ENCODE measurements around the gene MYOZ3. TPM values are rescaled to one million over a fixed set of nuclear protein-coding genes. Genes with fewer than 3 reads are reported as not detected.

Gene MYOZ3
- total and polyA plus RNA-seq, 10 of the 15 experiments (the other 5 are each of a cell fraction or from before 2014, with no cell fraction given): 0.04 to 1.1 (median 0.10) TPM; not detected in 4

DNA sequence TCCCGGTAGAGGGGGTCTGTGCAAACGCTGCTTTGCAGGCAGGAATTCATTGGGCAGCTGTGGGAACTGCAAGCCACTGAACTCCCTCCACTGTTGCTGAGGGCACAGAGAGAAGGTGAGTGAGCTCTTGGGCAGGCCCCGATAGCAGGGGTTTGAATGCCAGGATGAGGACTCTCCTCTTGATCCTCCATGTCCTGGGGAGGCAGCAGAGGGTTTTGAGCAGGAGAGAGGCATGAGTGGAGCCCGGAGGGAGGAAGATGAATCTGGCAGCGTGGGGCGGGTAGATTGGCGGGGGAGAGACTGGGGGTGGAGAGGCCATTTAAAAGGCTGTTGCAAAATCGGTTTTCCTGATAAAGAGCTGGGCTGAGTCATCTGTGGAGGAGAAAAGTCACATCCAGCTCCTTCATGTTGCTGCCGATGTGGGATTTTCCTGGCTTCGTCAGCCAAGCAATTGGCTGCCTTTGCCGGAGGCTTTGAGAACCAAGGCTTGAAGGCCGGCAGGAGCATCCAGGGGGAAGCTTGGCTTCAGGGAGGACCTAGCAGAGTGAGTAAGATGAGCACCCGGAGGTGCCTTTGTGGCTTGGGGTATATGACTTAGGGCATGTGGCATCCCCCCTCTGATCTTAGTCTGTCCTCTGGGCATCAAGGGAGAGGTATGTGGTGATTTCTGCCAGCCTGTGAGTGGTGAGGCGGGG is 20.6 kb upstream of the MYOZ3 start, which contains the start of gene SYNPO (continued):
- TF ChIP-seq SREBF2 (IDR thresholded peaks at IDR 0.05; ENCODE audit: low read length) (no peak), FOXK2 (IDR thresholded peaks at IDR 0.05) (no peak), ESRRA (IDR thresholded peaks at IDR 0.05; ENCODE audit: low read length) (no peak), CHD2 (IDR thresholded peaks at IDR 0.05; ENCODE audit: borderline replicate concordance, low read depth, low read length) (no peak), TCF12 (IDR thresholded peaks at IDR 0.05; ENCODE audit: low read depth, low read length) (no peak), MTA2 (IDR thresholded peaks at IDR 0.05; ENCODE audit: low read depth) (no peak), DPF2 (IDR thresholded peaks at IDR 0.05) (no peak)

DNA sequence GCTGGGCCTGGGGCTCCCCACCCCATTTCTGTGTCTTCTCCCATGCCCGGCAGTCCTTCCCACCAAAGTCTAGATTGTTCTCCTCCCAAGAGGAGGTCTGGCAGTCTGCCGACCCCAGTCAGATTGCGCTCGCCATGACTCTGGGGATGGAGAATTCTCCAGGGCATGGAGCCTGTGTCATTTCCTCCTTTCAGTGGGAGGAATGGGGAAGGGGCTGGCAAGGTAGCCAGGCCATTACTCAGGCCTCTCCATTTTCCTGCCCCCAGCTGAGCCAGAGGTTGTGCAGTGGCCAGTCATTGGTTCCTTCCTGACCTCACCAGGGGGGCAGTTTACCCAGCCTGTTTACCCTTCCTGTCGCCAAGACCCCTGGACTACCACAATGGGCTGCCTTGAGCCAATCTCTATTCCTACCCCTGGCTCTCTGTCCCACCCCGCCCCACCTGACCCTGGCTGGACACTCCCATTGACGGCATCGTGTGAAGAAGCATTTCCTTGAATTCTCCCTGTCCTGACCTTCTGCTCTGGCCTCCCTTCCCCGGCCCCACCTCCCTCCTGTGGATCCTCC is 20.0 kb upstream of the MYOZ3 start:
- Histone ChIP-seq H2AFZ (ENCODE audit: control insufficient read depth, low read depth, low read length) (no peak overlapping the region), H3K4me2 (ENCODE audit: control insufficient read depth, insufficient read depth) (no peak overlapping the region), H4K20me1 (ENCODE audit: control insufficient read depth, insufficient read depth) (no peaks in the 10 kb centered on the region), H3K79me2 (ENCODE audit: control insufficient read depth, insufficient read depth, low read length) (no peaks in the 10 kb centered on the region), H3K9me3 (replicated peaks; ENCODE audit: control insufficient read depth, insufficient read depth, low read length) (no peaks in the 10 kb centered on the region), H3K27me3 (replicated peaks in 1 of 2; ENCODE audit: control insufficient read depth in 2 of 2, insufficient read depth in 2 of 2, low read length in 1 of 2) (no peaks in the 10 kb centered on the region), H3K4me1 (ENCODE audit: control insufficient read depth, insufficient read depth, low read length) (no peaks in the 10 kb centered on the region), H3K9ac (ENCODE audit: control insufficient read depth, insufficient read depth, low read length) (no peak overlapping the region), H3K36me3 (ENCODE audit: control insufficient read depth in 2 of 2, insufficient read depth in 2 of 2, low read length in 1 of 2) (no peaks in the 10 kb centered on the region; a peak in 1 of 4 replicates), H3K27ac (ENCODE audit: control insufficient read depth, insufficient read depth) (no peak overlapping the region), H3K4me3 (no peak overlapping the region)
- ChIA-PET POLR2A (interaction anchor here (1.1 kb wide), 1 partner anchor 15 kb away, joined by 3 read pairs; no protein-coding TSS in a partner anchor), SMC1A (ENCODE audit: uncharacterized antibody, unreplicated experiment) (no interaction called here), RAD21 (ENCODE audit: unreplicated experiment) (no interaction called here), CTCF (no interaction called here)
- WGBS (ENCODE audit: insufficient coverage, insufficient replicate concordance, low lambda C conversion rate, missing lambda C conversion rate): 65% methylated on average over 6 of the region's 9 CpGs
- in situ Hi-C loops (cut with MboI) (no loop called here), intact Hi-C loops (cut with micrococcal nuclease; ENCODE audit: unreplicated experiment) (no loop called here)
- no TSS peak for BruUV-seq (replicated peaks)
- DNase-seq (ENCODE audit: low read depth, low spot score) (no peak), ATAC-seq (no peak), FAIRE-seq (no peak)
- no peak for TF ChIP-seq NR2F1 (conservative IDR thresholded peaks at IDR 0.05)
- TF ChIP-seq, protein P1, sequence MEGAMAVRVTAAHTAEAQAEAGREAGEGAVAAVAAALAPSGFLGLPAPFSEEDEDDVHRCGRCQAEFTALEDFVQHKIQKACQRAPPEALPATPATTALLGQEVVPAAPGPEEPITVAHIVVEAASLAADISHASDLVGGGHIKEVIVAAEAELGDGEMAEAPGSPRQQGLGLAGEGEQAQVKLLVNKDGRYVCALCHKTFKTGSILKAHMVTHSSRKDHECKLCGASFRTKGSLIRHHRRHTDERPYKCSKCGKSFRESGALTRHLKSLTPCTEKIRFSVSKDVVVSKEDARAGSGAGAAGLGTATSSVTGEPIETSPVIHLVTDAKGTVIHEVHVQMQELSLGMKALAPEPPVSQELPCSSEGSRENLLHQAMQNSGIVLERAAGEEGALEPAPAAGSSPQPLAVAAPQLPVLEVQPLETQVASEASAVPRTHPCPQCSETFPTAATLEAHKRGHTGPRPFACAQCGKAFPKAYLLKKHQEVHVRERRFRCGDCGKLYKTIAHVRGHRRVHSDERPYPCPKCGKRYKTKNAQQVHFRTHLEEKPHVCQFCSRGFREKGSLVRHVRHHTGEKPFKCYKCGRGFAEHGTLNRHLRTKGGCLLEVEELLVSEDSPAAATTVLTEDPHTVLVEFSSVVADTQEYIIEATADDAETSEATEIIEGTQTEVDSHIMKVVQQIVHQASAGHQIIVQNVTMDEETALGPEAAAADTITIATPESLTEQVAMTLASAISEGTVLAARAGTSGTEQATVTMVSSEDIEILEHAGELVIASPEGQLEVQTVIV (IDR thresholded peaks at IDR 0.05; ENCODE audit: borderline replicate concordance, partially characterized antibody): no peak
- TF ChIP-seq YBX1 (IDR thresholded peaks at IDR 0.05): no peak
- TF ChIP-seq, protein P2, sequence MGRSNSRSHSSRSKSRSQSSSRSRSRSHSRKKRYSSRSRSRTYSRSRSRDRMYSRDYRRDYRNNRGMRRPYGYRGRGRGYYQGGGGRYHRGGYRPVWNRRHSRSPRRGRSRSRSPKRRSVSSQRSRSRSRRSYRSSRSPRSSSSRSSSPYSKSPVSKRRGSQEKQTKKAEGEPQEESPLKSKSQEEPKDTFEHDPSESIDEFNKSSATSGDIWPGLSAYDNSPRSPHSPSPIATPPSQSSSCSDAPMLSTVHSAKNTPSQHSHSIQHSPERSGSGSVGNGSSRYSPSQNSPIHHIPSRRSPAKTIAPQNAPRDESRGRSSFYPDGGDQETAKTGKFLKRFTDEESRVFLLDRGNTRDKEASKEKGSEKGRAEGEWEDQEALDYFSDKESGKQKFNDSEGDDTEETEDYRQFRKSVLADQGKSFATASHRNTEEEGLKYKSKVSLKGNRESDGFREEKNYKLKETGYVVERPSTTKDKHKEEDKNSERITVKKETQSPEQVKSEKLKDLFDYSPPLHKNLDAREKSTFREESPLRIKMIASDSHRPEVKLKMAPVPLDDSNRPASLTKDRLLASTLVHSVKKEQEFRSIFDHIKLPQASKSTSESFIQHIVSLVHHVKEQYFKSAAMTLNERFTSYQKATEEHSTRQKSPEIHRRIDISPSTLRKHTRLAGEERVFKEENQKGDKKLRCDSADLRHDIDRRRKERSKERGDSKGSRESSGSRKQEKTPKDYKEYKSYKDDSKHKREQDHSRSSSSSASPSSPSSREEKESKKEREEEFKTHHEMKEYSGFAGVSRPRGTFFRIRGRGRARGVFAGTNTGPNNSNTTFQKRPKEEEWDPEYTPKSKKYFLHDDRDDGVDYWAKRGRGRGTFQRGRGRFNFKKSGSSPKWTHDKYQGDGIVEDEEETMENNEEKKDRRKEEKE (IDR thresholded peaks at IDR 0.05): no peak
- no peak for TF ChIP-seq IKZF2 (IDR thresholded peaks at IDR 0.05)
- TF ChIP-seq SUZ12 (IDR thresholded peaks at IDR 0.05; ENCODE audit: unreplicated experiment): no peak
- TF ChIP-seq NFXL1 (IDR thresholded peaks at IDR 0.05; ENCODE audit: borderline replicate concordance): no peak
